Fibroblast of pulmonary artery (primary cell): ENCODE results near the gene RRAD.

Experiments used
- DNase-seq: peaks from one replicate; pipeline ENCODE4 v3.0.0-alpha.2; 2010; ENCODE audit warnings: low read depth
- H3K4me3 ChIP-seq: replicated peaks from 2 replicates; pipeline ENCODE4 v1.5.1; 2011; ENCODE audit warnings: low read depth, mild to moderate bottlenecking, control low read depth, low read length, moderate library complexity
- TF ChIP-seq, protein P1 (sequence below): IDR thresholded peaks from 2 replicates; pipeline ENCODE4 v1.5.1; 2011; ENCODE audit warnings: mild to moderate bottlenecking, control low read depth, low read length, inconsistent platforms; ENCODE audit errors: missing control alignments

The RRAD gene

DNA sequence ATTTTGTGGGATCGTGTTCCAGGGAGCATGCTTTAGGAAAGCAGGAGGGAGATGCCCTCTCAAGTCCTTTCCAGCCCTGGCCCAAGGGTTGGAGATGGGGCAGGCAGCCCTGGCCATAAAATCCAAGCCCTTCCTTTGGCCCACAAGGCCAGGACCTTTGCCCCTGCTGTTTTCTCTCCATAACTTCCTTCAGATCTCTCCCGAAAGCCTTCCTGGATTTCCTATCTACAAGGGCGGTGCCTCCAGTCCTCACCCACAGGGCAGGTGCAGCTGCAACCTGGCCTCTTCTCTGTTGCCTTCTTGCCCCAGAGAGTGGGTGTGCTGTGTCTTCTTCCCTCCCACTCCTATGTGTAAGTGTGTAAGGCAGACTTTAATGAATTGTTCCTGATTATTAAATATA lies 53.5 kb downstream of the RRAD start:
- DNase-seq, result no peak
- TF ChIP-seq, protein P1, sequence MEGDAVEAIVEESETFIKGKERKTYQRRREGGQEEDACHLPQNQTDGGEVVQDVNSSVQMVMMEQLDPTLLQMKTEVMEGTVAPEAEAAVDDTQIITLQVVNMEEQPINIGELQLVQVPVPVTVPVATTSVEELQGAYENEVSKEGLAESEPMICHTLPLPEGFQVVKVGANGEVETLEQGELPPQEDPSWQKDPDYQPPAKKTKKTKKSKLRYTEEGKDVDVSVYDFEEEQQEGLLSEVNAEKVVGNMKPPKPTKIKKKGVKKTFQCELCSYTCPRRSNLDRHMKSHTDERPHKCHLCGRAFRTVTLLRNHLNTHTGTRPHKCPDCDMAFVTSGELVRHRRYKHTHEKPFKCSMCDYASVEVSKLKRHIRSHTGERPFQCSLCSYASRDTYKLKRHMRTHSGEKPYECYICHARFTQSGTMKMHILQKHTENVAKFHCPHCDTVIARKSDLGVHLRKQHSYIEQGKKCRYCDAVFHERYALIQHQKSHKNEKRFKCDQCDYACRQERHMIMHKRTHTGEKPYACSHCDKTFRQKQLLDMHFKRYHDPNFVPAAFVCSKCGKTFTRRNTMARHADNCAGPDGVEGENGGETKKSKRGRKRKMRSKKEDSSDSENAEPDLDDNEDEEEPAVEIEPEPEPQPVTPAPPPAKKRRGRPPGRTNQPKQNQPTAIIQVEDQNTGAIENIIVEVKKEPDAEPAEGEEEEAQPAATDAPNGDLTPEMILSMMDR, result no peak
- H3K4me3 ChIP-seq, result no peak overlapping the region
